GM12892 (cell line): ENCODE data around the gene FN3K.

ENCODE experiments used
- POLR2A ChIP-seq: IDR thresholded peaks from 2 replicates; pipeline ENCODE4 v1.6.1; 2011; ENCODE audit warnings: low read depth, low read length, control low read depth
- POLR2AphosphoS5 ChIP-seq: IDR thresholded peaks from 2 replicates; pipeline ENCODE4 v1.6.1; 2011; ENCODE audit warnings: low read depth, low read length, control low read depth
- TAF1 ChIP-seq: IDR thresholded peaks from 2 replicates; pipeline ENCODE4 v1.6.1; 2011; ENCODE audit warnings: low read depth, mild to moderate bottlenecking, control low read depth, low read length, borderline replicate concordance

- TF ChIP-seq POLR2A, result no peak
- no peak for TF ChIP-seq POLR2AphosphoS5
- no peak for TF ChIP-seq TAF1
Observed at GRCh38 chr17:82791532-82791931, 56.1 kb downstream of the FN3K start.
